ENCODE measurements around the gene SF3B4.
"Not testable (repeated sequence)": the region's sequence is repeated elsewhere in the genome, so short reads cannot be mapped to it uniquely, and the experiment has no call there.

The SF3B4 gene, protein sequence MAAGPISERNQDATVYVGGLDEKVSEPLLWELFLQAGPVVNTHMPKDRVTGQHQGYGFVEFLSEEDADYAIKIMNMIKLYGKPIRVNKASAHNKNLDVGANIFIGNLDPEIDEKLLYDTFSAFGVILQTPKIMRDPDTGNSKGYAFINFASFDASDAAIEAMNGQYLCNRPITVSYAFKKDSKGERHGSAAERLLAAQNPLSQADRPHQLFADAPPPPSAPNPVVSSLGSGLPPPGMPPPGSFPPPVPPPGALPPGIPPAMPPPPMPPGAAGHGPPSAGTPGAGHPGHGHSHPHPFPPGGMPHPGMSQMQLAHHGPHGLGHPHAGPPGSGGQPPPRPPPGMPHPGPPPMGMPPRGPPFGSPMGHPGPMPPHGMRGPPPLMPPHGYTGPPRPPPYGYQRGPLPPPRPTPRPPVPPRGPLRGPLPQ

DNA sequence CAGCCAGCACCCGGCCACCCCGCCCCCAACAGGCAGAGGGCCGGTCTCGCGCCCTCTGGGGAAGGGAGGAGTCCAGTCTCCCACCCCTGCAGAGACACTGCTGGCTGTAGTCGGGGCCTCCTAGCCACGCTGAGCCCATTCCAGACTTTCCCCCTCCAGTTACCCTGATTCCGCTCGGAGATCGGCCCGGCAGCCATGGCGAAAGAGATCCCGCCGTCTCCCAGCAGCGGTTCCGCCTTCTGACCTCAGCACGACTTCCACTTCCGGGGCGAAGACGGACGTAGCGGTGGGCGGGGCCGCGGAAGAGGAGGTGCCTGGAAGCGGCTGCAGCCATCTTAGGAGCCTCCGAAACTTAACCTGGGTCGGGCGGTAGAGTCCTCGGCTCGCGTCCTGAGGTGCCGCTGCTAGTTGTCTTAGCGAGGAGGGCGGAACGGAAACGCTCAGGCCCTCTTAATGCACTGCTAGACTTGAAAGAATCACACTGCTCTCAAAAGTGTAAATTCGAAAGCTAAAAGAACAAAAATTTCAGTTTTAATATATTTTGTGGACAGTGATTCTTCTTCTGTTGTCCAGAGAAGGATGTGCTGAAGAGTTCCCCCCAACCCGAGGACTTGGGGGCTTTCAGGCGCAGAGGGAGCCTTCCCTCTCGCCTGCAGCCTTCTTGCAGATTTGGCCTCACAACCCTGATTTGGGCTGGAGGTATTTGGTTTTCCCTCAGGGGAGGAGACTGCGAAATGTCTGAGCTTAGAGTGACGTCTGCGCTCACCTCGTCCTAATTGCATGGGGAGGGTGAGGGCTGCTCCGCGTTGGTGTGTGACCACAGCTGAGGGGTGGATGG, at the start of gene SF3B4:
TSS of gene SF3B4 (minus strand) at position 241 of the 838 bp plus-strand sequence. CDS start at position 197, 44 bp downstream.
- DNase-seq = peak; percentile 94

DNA sequence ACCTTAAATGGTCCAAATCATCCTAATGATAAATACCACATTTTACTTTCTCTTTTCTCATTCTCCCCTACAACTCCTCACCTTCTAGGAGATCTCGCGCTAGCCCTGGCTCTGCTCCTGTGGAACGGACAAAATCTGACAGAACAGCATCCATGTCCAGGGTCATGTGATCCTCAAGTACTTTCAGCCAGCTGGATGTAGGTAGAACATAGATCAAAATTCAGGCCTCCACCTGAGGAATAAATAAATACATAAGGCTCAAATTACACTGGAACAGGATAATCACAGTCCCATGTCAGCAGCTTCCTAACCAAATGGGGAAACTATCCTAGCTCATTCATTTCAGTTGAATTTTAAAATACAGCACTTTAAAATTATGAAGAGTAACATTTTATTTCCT, 49.7 kb upstream of the SF3B4 start:
- peak; percentile 1 for DNase-seq

DNA sequence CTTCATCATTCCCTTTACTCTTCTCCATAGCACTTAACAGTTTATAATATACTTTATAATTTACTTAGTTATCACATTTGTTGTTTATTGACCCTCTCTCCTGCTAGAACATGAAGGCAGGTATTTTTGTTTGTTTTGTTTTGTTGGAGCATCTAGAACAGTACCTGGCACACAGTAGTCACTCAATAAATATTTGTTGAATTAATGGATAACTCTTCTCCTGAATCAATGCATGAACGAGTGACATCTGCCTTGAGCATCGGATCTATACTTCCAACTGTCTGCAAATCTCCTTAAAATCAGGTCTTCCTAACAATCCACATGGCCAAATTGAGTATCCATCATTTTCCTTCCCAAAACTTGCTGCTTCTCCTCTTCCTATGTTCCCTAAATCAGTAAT, 44.9 kb upstream of the SF3B4 start:
- no peak for DNase-seq

DNA sequence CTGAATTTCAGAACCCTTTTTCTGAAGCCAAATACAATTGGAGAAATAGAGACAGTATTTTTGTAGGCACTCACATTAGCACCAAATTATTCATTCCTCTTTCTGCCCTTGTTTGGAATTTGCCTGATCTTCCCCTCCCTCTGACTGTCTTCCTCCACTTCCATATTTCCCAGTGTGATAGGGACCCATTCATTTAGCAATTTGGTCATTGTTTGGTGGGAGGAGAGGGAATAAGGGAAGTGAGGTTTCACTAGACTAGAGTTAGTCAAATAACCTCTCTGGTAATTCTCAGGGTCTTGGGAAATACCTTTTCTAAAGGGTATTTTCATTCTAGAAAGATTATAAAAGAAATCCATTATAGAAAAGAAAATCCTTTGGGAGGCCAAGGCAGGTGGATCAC, 40.0 kb upstream of the SF3B4 start:
- no peak for DNase-seq

DNA sequence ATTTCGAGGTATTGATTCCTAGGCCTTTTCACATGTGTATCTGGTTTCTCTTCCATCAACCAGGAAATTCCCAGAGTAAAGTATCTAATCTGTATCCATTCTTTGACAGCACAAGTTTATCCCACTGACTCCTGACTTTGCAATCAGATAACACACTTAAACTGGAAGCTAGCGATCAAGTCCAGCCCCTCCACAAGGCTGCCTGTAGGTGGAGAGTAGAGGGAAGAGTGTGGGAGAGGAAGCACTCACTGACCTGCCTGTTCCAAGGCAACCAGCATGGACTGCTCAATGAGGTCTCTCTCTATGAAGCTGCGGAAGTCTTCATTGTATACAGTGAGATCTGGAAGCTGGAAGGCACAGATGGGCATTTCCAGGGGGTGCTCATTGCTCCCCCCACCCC, 39.4 kb upstream of the SF3B4 start:
- no peak for DNase-seq

DNA sequence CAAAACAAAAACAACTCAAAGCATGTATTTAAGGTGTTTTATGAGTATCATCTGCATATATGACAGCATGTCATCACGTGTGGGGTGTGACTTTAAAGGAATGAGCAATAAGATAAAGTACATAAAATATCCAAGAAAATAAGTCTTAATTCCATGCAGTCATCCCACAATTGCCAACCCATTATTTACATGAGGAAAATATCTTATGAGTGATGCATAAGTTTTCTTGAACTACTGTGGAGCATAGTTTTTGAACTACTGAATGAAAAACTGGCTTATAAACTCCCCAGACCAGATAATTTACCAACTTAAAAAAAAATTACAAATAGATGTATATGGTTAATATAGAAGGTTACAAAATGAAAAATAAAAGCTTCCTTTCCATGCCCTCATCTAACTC, 38.8 kb upstream of the SF3B4 start:
- no peak for DNase-seq

DNA sequence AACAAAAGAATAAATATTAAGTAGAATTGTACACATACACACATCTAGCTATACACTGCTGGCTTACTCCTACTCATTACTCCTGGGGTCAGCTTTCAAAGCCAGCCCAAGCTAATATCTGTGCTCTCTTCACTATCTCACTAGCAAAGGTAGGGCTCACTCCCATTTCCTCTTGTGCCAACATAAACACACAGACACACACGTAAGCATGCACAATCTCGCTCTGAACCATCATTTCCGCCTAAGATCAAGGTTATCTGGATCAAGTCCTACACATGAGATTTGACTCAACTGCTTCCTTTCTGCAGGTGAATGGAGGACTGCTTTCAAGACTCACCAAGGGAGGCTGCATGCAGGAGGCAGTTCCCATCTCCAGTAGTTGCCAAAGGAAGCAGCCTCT, 37.8 kb upstream of the SF3B4 start:
- DNase-seq = no peak

DNA sequence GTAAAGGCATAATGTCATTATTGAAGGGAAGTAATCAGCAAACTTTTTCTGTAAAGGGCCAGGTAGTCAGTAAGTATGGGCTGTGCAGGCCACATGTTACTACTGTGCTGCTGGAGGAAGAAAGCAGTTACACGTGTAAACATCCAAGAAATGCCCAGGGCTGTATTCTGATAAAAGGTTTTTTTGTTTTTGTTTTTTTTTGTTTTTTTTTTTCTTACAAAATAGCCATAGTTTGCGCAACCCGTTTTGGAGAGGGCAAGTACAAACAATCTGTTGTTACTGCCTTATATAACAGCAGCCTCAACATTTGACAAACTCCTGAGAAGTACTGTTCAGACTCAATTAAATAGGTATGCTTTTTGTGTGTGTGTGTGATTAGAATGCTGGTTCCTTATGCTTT, 35.8 kb upstream of the SF3B4 start:
- no peak for DNase-seq

DNA sequence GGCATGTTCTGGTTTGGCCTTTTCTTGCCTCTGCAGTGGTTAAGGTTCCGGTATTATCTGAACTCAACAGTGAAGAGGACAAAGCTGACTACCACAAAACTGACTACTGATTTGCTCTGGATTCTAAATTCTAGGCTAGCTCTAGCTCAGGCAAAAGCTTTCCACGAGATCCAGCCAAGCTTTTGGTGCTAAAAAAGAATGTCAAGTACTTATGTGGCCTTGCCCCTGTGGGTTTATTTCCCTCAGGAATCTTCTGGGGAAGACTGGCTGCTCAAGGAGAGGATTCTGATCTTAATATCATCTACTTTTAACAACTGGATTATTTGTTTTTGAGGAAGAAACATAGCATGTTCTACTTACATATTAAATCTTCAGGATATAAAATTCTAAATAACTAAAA, 35.1 kb upstream of the SF3B4 start:
- DNase-seq = no peak

DNA sequence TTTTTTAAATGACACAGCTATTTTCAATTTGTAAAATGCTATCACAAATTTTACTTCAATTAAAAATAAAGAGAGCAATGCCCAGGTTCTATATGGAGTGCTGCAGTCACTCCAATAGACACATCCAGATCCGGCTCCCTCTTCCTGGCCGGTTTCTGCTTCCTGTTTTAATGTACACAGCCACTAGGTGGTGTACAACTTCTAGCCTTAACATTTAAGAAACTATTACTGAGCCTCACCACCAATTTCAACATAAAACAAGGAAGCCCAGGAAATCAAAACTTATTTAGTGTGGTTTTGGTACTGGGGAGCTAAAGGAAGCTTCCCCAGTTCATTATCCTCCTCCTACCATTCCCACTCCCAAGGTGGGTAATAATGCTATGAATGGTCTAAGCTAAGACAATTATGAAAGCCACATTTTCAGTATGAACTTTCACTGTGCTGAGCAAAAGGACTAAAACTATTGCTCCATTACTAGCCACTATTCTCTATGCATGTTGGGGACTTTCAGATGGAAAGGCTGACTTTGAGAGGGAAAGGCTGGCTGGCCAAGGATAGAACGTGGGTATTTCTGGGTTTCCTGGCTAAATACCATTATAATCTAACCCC, 34.5 kb upstream of the SF3B4 start:
- peak; percentile 63 for DNase-seq

DNA sequence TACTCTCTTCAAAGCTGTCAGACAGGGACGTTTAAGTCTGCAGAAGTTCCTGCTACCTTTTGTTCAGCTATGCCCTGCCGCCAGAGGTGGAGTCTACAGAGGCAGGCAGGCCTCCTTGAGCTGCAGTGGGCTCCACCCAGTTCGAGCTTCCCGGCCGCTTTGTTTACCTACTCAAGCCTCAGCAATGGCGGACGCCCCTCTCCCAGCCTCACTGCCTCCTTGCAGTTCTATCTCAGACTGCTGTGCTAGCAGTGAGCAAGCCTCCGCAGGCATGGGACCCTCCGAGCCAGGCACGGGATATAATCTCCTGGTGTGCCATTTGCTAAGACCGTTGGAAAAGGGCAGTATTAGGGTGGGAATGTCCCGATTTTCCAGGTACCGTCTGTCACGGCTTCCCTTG, 29.9 kb upstream of the SF3B4 start:
- DNase-seq = not testable (repeated sequence)

DNA sequence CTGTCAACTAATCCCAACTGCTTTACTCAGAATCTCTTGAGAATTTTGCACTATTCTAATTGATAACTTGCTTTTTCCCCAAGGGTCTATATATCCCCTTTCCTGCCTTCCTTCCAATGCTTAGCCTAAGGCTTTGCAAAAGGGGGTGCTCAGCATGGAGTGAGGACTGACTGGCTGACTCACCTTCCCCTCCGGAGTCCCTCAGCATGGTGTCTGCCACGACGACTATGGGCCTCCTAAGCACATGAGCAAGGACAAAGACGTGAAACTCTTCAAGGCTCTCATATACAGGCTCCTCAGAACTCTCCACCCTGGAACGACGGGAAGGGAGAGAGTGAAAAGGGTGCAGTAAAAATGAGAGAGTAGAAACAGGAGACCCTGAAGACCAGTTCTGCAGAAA, 22.3 kb upstream of the SF3B4 start:
- no peak for DNase-seq

DNA sequence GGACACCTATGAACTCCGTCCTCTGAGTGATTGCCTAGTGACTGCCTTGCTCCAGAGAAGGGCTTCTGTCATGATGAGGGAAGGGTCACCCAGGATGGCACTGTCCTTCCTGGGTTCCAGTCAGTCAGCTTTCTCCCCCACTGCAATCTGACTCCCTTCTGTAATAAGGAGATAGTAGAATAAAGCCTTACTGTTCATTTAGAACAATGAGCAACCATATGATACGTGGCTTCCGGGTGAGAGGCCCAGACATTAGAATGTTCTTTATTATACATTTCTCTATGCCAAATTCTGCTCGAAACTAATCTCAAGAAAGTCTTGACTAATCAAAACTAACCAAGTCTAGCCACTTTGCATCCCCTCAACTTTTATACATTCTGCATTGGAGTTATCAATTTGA, 17.6 kb upstream of the SF3B4 start:
- no peak for DNase-seq

DNA sequence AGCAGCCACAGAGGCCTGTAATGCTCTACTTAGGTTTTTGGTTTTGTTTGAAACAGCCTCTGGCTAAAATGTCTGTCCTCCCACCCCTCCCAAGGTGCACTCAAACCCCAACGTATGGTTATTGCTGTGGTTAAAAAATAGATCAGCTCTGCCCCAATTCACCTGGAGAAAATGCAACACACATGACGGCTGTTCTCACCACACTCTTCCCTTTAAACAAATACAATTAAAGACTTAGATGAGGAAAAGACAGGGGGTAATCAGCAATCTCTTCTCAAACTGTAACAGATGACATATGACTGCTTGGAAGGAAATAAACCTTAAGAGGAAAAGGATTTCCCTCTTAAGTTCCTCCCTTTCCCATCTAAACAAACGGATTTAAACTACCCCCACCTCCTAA, 15.3 kb upstream of the SF3B4 start:
- DNase-seq = no peak

DNA sequence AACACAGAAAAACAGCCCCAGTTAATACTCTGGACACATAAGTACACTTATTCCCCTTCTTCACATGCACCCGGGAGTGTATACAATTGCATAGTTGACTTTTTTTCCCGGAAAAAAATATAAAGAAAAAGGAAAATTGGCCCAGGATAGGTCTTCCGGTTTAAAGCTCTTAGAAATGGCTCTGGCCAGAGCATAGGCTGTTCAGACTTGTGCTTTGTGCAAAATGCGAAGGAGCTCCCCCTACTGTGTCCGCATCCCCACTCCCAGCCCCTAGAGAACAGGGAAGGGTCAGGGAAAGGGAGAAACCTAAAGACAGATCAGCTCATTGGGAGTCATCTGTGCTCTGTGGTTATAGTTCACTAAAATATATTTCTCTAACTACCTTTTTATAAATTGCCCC, 14.6 kb upstream of the SF3B4 start:
- no peak for DNase-seq

DNA sequence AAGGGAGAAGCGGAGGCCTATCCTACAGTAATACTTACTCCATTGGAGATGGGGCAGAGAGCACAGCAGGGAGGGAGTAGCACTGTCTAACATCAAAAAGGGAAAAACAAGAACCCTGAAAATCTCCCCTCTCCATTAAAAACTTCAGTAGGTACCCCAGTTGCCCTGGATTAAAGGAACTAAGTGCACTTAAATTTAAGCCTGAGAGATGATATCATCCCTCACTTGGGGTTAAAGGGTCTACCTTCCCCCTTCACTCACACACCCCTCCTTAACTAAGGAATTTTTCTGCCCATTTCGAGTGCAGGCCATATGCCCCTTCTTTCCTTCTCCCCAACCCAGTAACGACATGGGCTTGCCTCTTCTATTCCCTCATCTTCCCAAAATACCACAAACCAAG, 12.8 kb upstream of the SF3B4 start:
- no peak for DNase-seq

DNA sequence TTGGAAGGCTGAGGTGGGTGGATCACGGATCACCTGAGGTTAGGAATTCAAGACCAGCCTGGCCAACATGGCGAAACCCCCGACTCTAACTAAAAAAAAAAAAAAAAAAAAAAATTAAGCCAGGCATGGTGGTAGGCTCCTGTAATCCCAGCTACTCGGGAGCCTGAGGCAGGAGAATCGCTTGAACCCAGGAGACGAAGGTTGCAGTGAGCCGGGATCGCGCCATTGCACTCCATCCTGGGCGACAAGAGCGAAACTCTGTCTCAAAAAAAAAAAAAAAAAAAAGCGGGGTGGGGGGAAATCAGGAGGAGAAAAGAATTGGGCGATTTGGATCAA, 11.0 kb upstream of the SF3B4 start:
- not testable (repeated sequence) for DNase-seq

DNA sequence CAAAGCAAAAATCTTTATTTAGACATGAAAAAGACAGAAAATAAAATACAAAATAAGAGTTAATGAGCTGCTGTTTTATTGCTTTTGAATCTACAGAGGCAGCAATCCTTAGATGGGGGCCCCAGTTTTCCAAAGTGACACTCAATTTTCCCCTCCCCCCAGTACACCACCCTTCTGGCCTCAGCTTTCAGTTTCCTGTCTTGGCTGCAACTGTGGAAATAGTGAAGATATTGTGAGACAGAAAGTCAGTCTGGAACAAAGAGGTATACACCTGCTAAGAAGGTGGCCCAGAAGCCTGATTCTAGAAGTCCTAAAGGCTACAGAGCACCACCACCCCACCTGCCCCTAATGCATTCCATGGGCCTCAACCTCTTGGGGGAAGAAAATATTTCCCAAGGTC, 10.2 kb upstream of the SF3B4 start:
- DNase-seq = no peak

DNA sequence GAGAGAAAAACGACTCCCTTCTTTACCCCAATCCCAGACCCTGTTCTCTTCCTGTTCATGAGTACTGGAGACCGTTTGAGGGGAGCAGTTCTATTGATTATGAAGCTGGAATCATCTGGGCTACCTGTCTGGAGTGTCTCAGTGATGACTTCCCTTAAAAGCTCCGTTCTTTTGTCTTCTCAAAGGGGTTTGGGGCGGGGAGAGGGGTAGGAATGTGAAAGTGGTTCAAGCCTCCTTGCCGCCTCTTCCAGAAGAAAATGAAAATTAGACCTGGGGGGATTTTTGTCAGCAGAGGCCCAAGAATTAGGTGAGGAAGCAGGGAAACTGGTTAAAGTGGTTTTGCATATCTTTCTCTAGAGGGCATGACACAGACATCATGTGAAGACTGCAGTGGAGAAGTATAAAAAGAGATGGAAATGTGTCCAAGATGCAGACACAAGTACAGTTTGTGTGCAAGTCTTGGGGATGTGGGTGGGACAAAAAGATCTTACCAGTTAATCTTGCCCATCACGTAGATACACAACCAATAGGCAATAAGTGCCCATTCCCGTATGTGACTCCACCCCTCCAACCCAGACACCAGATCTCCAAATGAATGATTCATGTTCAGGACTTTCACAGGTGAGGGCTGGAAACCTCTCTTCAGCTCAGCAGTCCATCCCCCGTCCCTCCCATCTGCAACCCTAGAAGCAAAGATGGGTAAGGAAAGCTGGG, 9.5 kb upstream of the SF3B4 start:
- no peak for DNase-seq

DNA sequence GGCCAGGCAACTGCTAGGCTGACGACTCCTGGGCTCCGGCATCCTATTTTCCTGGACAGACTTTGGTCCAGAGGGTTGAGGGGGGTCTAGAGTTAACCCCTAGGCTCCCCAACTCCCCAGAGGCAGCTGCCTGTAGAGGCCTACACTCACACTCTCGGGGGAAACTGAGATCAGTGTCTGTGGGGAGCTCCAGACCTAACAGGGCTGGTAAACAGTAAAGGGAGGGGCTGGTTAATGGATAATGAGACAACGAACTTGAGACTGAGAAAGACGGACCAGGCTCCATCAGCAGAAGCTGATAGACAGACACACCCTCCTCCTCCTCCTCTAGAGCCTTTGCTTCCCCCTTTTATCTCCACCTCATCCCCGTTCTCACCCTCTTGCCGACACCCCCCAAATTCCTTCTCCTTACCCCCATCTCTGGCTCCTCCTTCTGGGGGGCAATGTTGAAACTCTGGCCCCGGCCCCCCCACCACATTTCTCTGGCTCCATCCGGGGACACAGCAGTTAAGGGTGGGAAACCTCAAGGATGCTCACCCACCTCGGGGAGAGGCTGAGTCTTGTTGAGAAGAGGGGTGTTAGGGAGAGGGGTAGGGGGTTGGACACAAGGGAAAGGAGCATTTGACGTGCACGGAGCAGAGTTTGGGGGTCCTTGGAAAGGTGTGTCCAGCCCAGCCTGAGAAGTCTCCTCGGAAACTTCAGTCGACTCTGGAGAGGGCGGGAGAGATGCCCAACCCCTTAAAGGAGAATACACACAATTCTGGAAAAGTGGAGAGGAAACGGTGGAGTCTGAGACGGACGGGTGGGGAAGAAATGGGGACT, 8.8 kb upstream of the SF3B4 start, which contains the start of gene MTMR11:
TSS of gene MTMR11 (minus strand) at position 710 of the 822 bp plus-strand sequence. CDS start at position 478, 232 bp downstream.
- DNase-seq = no peak

DNA sequence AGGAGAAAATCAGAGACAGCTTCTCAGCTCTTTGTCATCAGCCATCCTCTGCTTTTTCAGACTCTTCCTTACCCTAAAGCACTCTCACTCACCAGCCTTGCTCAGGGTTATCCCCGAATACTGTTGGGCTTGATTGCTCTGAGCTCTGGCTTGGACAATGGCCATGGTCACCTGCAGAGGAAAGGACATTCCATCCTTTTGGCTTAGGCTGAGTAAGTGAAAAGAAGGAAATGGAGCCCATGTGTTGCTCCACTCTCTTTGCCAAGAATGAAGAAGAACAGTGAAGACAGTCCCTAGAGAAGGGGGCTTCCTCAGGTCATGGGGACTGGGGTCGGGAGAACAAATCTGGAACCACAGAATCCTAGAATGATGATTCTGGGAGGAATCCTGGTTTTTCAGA, 6.8 kb upstream of the SF3B4 start:
- DNase-seq = no peak

DNA sequence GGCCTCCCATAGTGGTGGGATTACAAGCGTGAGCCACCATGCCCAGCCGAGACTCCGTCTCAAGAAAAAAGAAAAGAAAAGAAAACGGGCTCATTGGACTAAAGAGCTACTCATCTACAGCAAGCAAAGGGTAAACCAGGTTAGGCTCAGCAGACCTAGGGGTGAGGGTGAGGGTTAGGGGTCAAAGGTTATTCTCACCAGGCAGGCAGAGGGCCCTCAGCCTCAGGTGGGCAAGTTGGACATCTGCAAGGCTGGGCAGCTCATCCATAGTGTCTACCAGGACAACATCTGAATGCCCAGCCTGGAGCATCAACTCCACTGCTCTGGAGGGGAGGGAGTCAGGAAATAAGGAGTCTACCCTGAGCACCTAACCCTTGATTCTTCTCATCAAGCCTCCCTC, 5.6 kb upstream of the SF3B4 start:
- DNase-seq = no peak

All from NCI-H774 (cell line).